Loucy (cell line): ENCODE measurements around the gene ARSI.

Experiments
- CTCF ChIP-seq: fragments of 200-600 bp; sonication (generic); conservative IDR thresholded peaks from 2 replicates; pipeline ENCODE4 v1.5.1; 2014; ENCODE audit warnings: mild to moderate bottlenecking, antibody characterized with exemption, low read length
- EZH2phosphoT487 ChIP-seq: fragments of 200-600 bp; IDR thresholded peaks from 2 replicates; pipeline ENCODE4 v1.6.1; 2018; ENCODE audit warnings: antibody characterized with exemption, mild to moderate bottlenecking, moderate library complexity, borderline replicate concordance

DNA sequence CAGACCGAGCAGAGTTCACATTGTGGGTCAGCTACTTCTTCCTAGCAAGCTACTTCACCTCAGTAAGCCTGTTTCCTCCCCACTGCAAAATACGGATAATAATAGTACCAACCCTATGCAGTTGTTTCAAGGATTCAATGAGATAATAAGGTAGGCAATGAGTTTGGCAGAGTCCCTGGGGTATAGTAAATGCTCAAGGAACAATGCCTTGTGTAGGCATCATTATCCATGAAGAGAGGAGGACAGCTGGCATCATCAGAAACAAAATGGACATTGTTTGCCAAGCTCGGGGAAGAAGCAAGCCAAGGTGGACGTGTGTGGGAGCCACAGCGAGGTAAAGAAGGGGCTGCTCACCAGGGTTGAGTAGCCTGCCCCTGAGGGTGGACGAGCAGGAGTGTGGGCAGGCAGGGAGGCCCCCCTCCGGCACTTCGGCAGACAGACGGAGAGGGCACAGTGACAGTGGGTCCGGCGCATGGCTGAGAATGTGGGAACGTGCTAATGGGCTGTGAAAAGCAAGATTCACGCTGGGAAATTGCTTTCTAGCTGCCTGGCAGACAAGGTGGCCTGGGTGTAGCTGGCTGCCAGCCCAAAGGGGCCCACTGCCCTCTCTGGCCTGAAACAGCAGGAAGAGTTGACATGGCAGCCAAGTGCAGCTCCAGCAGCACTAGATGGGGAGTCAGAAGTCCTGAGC, 23.2 kb downstream of the ARSI start:
- no peak for TF ChIP-seq CTCF
- TF ChIP-seq EZH2phosphoT487: no peak
